ENCODE measurements around the gene MAFF.

DNA sequence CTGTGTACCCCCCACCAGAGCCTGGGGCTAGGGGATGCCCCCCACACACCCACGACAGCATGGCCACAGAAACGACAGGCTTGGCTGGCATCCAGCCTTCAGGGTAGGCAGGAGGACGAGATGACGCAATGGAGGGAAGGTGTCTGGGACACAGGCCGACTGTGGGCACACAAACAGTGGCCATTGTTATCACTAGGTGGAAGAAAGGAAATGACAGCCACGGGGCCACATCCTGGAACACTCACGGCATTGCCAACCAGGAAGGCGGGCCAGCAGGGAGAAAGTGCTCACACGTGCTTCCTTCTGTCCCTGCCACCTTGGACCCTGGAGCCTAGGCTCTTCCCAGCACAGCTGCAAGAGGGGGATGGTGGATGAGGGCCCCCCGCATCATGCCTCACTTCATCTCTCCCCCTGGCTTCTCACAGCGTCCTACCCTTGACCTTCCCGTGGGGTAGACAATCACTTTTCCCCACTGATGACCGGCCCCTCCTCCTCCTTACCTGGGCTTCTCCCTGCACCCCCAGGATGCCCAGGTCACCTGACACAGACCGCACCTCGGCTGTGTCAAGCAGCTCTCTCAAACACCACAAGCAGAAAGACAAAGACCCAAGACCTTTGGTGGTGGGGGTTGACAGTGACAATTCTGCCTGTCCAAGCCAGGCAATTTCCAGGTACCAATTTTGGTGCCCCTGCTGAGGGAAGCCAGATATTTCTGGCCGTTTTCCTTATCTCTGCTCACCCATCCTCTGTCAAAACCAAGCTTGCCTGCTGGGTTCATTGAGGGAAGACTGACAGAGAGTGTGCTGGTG is 28.8 kb upstream of the MAFF start:
- TF ChIP-seq, protein P1, sequence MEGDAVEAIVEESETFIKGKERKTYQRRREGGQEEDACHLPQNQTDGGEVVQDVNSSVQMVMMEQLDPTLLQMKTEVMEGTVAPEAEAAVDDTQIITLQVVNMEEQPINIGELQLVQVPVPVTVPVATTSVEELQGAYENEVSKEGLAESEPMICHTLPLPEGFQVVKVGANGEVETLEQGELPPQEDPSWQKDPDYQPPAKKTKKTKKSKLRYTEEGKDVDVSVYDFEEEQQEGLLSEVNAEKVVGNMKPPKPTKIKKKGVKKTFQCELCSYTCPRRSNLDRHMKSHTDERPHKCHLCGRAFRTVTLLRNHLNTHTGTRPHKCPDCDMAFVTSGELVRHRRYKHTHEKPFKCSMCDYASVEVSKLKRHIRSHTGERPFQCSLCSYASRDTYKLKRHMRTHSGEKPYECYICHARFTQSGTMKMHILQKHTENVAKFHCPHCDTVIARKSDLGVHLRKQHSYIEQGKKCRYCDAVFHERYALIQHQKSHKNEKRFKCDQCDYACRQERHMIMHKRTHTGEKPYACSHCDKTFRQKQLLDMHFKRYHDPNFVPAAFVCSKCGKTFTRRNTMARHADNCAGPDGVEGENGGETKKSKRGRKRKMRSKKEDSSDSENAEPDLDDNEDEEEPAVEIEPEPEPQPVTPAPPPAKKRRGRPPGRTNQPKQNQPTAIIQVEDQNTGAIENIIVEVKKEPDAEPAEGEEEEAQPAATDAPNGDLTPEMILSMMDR (IDR thresholded peaks at IDR 0.05; ENCODE audit: poor library complexity, severe bottlenecking) = no peak
- TF ChIP-seq EP300 (conservative IDR thresholded peaks at IDR 0.05; ENCODE audit: poor library complexity, severe bottlenecking) = no peak

Data from neural cell (in vitro differentiated cells).